ENCODE data around the gene BRPF1.

BRPF1 gene

GRCh38 chr3:9778143-9779074, 46.9 kb downstream of the BRPF1 start:
- ATAC-seq (ENCODE audit: low read depth), result peak; percentile 55; the same call in 2 of the 3 replicates
- H3K4me3 ChIP-seq (ENCODE audit: severe bottlenecking), result no peak overlapping the region
- DNase-seq (ENCODE audit: low spot score), result no peak
- no peaks in the 10 kb centered on the region for H3K9me3 ChIP-seq (ENCODE audit: severe bottlenecking)
- no peaks in the 10 kb centered on the region for H3K27me3 ChIP-seq (ENCODE audit: insufficient read depth, poor library complexity, severe bottlenecking)
- no peak for TF ChIP-seq CTCF (IDR thresholded peaks at IDR 0.05; ENCODE audit: poor library complexity, severe bottlenecking)
- H3K4me1 ChIP-seq (ENCODE audit: insufficient read depth, poor library complexity, severe bottlenecking), result no peaks in the 10 kb centered on the region
- peaks cover 17% of the 10 kb centered on the region for H3K36me3 ChIP-seq (ENCODE audit: low read depth)
- H3K27ac ChIP-seq (ENCODE audit: poor library complexity, severe bottlenecking), result no peak overlapping the region

- Histone ChIP-seq H3K36me3 (ENCODE audit: low read depth) (peaks cover 24% of the 10 kb centered on the region), H3K4me1 (ENCODE audit: insufficient read depth, poor library complexity, severe bottlenecking) (no peaks in the 10 kb centered on the region), H3K9me3 (ENCODE audit: severe bottlenecking) (no peaks in the 10 kb centered on the region), H3K27me3 (ENCODE audit: insufficient read depth, poor library complexity, severe bottlenecking) (no peaks in the 10 kb centered on the region), H3K27ac (ENCODE audit: poor library complexity, severe bottlenecking) (no peak overlapping the region), H3K4me3 (ENCODE audit: severe bottlenecking) (no peak overlapping the region)
- TF ChIP-seq CTCF (IDR thresholded peaks at IDR 0.05; ENCODE audit: poor library complexity, severe bottlenecking), result no peak
- no peak for ATAC-seq (ENCODE audit: low read depth)
- DNase-seq (ENCODE audit: low spot score), result no peak
These were observed 47.6 kb downstream of the BRPF1 start for GRCh38 chr3:9779075-9779593.

- no peak for TF ChIP-seq CTCF (IDR thresholded peaks at IDR 0.05; ENCODE audit: poor library complexity, severe bottlenecking)
- H3K27me3 ChIP-seq (ENCODE audit: insufficient read depth, poor library complexity, severe bottlenecking), result no peaks in the 10 kb centered on the region
- H3K9me3 ChIP-seq (ENCODE audit: severe bottlenecking), result no peaks in the 10 kb centered on the region
- no peak overlapping the region for H3K27ac ChIP-seq (ENCODE audit: poor library complexity, severe bottlenecking)
- H3K4me1 ChIP-seq (ENCODE audit: insufficient read depth, poor library complexity, severe bottlenecking), result no peaks in the 10 kb centered on the region
- no peak for ATAC-seq (ENCODE audit: low read depth)
- H3K36me3 ChIP-seq (ENCODE audit: low read depth), result peaks cover 32% of the 10 kb centered on the region
- H3K4me3 ChIP-seq (ENCODE audit: severe bottlenecking), result no peak overlapping the region
- no peak for DNase-seq (ENCODE audit: low spot score)
These were observed 48.4 kb downstream of the BRPF1 start for GRCh38 chr3:9779721-9780457.

GRCh38 chr3:9780458-9780812, 48.9 kb downstream of the BRPF1 start:
- H3K4me1 ChIP-seq (ENCODE audit: insufficient read depth, poor library complexity, severe bottlenecking), result no peaks in the 10 kb centered on the region

More at GRCh38 chr3:9780458-9780812, 48.9 kb downstream of the BRPF1 start:
- Histone ChIP-seq H3K27ac (ENCODE audit: poor library complexity, severe bottlenecking) (no peak overlapping the region), H3K9me3 (ENCODE audit: severe bottlenecking) (no peaks in the 10 kb centered on the region), H3K36me3 (ENCODE audit: low read depth) (peaks cover 37% of the 10 kb centered on the region), H3K4me3 (ENCODE audit: severe bottlenecking) (no peak overlapping the region), H3K27me3 (ENCODE audit: insufficient read depth, poor library complexity, severe bottlenecking) (no peaks in the 10 kb centered on the region)
- ATAC-seq (ENCODE audit: low read depth) (no peak), DNase-seq (ENCODE audit: low spot score) (no peak)
- no peak for TF ChIP-seq CTCF (IDR thresholded peaks at IDR 0.05; ENCODE audit: poor library complexity, severe bottlenecking)
